ENCODE measurements around the gene CFAP221.
A peak's percentile ranks its signal among the peaks of the same experiment; 100 is the strongest.

The CFAP221 gene

GRCh38 chr2:119679526-119679837 lies 135.2 kb downstream of the CFAP221 start:
- FAIRE-seq, result no peak
- no peak for DNase-seq (ENCODE audit: low spot score)

- no peak for FAIRE-seq
- DNase-seq (ENCODE audit: low spot score), result no peak
Measured at GRCh38 chr2:119679846-119680245, 135.6 kb downstream of the CFAP221 start.

- DNase-seq (ENCODE audit: low spot score), result no peak
- FAIRE-seq, result no peak
Measured at GRCh38 chr2:119680457-119681202, 136.4 kb downstream of the CFAP221 start.

GRCh38 chr2:119681203-119681867 lies 137.1 kb downstream of the CFAP221 start:
- no peak for FAIRE-seq
- DNase-seq (ENCODE audit: low spot score), result no peak

- FAIRE-seq (no peak), DNase-seq (ENCODE audit: low spot score) (no peak)
Measured at GRCh38 chr2:119681868-119682220, 137.6 kb downstream of the CFAP221 start.

- FAIRE-seq (no peak), DNase-seq (ENCODE audit: low spot score) (no peak)
Measured at GRCh38 chr2:119682578-119682977, 138.3 kb downstream of the CFAP221 start.

GRCh38 chr2:119683074-119683712 lies 138.9 kb downstream of the CFAP221 start:
- DNase-seq (ENCODE audit: low spot score), result no peak
- FAIRE-seq, result no peak

GRCh38 chr2:119683713-119684443 lies 139.6 kb downstream of the CFAP221 start:
- DNase-seq (ENCODE audit: low spot score) (peak; percentile 83), FAIRE-seq (peak; percentile 74)

GRCh38 chr2:119684518-119684917 lies 140.3 kb downstream of the CFAP221 start:
- no peak for DNase-seq (ENCODE audit: low spot score)
- FAIRE-seq, result no peak

- no peak for FAIRE-seq
Measured at GRCh38 chr2:119688616-119689015, 144.4 kb downstream of the CFAP221 start.

GRCh38 chr2:119689218-119689617 lies 145.0 kb downstream of the CFAP221 start:
- no peak for DNase-seq (ENCODE audit: low spot score)
- FAIRE-seq, result no peak

More at GRCh38 chr2:119688616-119689015, 144.4 kb downstream of the CFAP221 start:
- no peak for DNase-seq (ENCODE audit: low spot score)

- DNase-seq (ENCODE audit: low spot score), result no peak
- no peak for FAIRE-seq
Measured at GRCh38 chr2:119691189-119691588, 146.9 kb downstream of the CFAP221 start.

- no peak for FAIRE-seq
- DNase-seq (ENCODE audit: low spot score), result no peak
Measured at GRCh38 chr2:119691651-119692245, 147.5 kb downstream of the CFAP221 start.

- FAIRE-seq, result no peak
- no peak for DNase-seq (ENCODE audit: low spot score)
Measured at GRCh38 chr2:119692310-119692709, 148.1 kb downstream of the CFAP221 start.

- FAIRE-seq, result no peak
Measured at GRCh38 chr2:119692954-119693353, 148.7 kb downstream of the CFAP221 start.

GRCh38 chr2:119693567-119693966 lies 149.3 kb downstream of the CFAP221 start:
- no peak for FAIRE-seq
- no peak for DNase-seq (ENCODE audit: low spot score)

More at GRCh38 chr2:119692954-119693353, 148.7 kb downstream of the CFAP221 start:
- no peak for DNase-seq (ENCODE audit: low spot score)

- DNase-seq (ENCODE audit: low spot score) (no peak), FAIRE-seq (no peak)
Measured at GRCh38 chr2:119693967-119694366, 149.7 kb downstream of the CFAP221 start.

- FAIRE-seq (no peak), DNase-seq (ENCODE audit: low spot score) (no peak)
Measured at GRCh38 chr2:119694470-119694844, 150.2 kb downstream of the CFAP221 start.

GRCh38 chr2:119694845-119695521 lies 150.7 kb downstream of the CFAP221 start:
- peak; percentile 17 for DNase-seq (ENCODE audit: low spot score)

GRCh38 chr2:119696005-119696404 lies 151.8 kb downstream of the CFAP221 start:
- no peak for FAIRE-seq
- DNase-seq (ENCODE audit: low spot score), result no peak

More at GRCh38 chr2:119694845-119695521, 150.7 kb downstream of the CFAP221 start:
- FAIRE-seq, result no peak

- FAIRE-seq, result no peak
Measured at GRCh38 chr2:119696494-119697030, 152.3 kb downstream of the CFAP221 start.

More at GRCh38 chr2:119696494-119697030, 152.3 kb downstream of the CFAP221 start:
- no peak for DNase-seq (ENCODE audit: low spot score)
